Hepatocyte (in vitro differentiated cells): ENCODE results near the gene TNFRSF1A. TPM values are rescaled to one million over a fixed set of nuclear protein-coding genes. Genes with fewer than 3 reads are reported as not detected.

Source experiments
- DNase-seq: peaks from one replicate; pipeline ENCODE4 v3.0.0-alpha.2; 2016; ENCODE audit warnings: low spot score
- H2AFZ ChIP-seq: fragments of 200-600 bp; sonication (generic); 2 replicates; pipeline ENCODE4 v1.6.0; 2016; ENCODE audit warnings: antibody characterized with exemption, mild to moderate bottlenecking
- H3K27ac ChIP-seq: fragments of 200-600 bp; sonication (generic); 2 replicates; pipeline ENCODE4 v1.5.1; 2016; ENCODE audit warnings: mild to moderate bottlenecking
- H3K27me3 ChIP-seq: fragments of 200-600 bp; sonication (generic); 2 replicates; pipeline ENCODE4 v1.6.1; 2016
- H3K36me3 ChIP-seq: fragments of 200-600 bp; sonication (generic); replicated peaks from 2 replicates; pipeline ENCODE4 v1.5.1; 2016; ENCODE audit warnings: low read depth; ENCODE audit not compliant: insufficient read depth
- H3K4me1 ChIP-seq: fragments of 200-600 bp; sonication (generic); 2 replicates; pipeline ENCODE4 v1.5.1; 2016; ENCODE audit warnings: mild to moderate bottlenecking, moderate library complexity; ENCODE audit not compliant: insufficient read depth
- H3K4me2 ChIP-seq: fragments of 200-600 bp; sonication (generic); 2 replicates; pipeline ENCODE4 v1.6.0; 2016
- H3K4me3 ChIP-seq: fragments of 200-600 bp; sonication (generic); 2 replicates; pipeline ENCODE4 v1.5.1; 2016; ENCODE audit warnings: mild to moderate bottlenecking
- H3K79me2 ChIP-seq: fragments of 200-600 bp; sonication (generic); 2 replicates; pipeline ENCODE4 v1.6.0; 2017; ENCODE audit warnings: mild to moderate bottlenecking
- H3K9me2 ChIP-seq: fragments of 200-600 bp; sonication (generic); replicated peaks from 2 replicates; pipeline ENCODE4 v1.6.0; 2017; ENCODE audit warnings: mild to moderate bottlenecking; ENCODE audit not compliant: insufficient read depth
- H3K9me3 ChIP-seq: fragments of 200-600 bp; sonication (generic); 2 replicates; pipeline ENCODE4 v1.5.1; 2016; ENCODE audit warnings: low read depth, mild to moderate bottlenecking
- H4K20me1 ChIP-seq: fragments of 200-600 bp; sonication (generic); 2 replicates; pipeline ENCODE4 v1.6.0; 2016; ENCODE audit warnings: mild to moderate bottlenecking; ENCODE audit not compliant: insufficient read depth, poor library complexity, severe bottlenecking
- CTCF ChIP-seq: fragments of 200-600 bp; sonication (generic); IDR thresholded peaks from 2 replicates; pipeline ENCODE4 v1.5.1; 2016; ENCODE audit warnings: antibody characterized with exemption, mild to moderate bottlenecking; ENCODE audit not compliant: poor library complexity
- EZH2 ChIP-seq: fragments of 200-600 bp; sonication (generic); IDR thresholded peaks from 2 replicates; pipeline ENCODE4 v1.6.1; 2016; ENCODE audit warnings: antibody characterized with exemption, mild to moderate bottlenecking, borderline replicate concordance
- EZH2phosphoT487 ChIP-seq: fragments of 200-600 bp; sonication (generic); IDR thresholded peaks from one replicate; pipeline ENCODE4 v1.6.1; 2018; ENCODE audit warnings: antibody characterized with exemption, mild to moderate bottlenecking, low read depth, moderate library complexity; ENCODE audit not compliant: unreplicated experiment, severe bottlenecking
- WGBS: methylation state at CpG from one replicate; pipeline ENCODE4 v1.1.6; 2016; ENCODE audit warnings: low lambda C conversion rate; ENCODE audit errors: missing lambda C conversion rate; 5-methylcytosine and 5-hydroxymethylcytosine counted together
- polyA plus RNA-seq: library from polyadenylated mRNA; unstranded; fragments of >200 nt; fragmentation: Nextera tagmentation; extraction: Ambion mirVana; gene quantifications from 2 replicates; pipeline ENCODE4 v1.2.1, GENCODE V29; 2016
- total RNA-seq: library from RNA; depleted of rRNA; stranded (reverse); fragments of >200 nt; gene quantifications from 2 replicates; pipeline ENCODE4 v1.2.3, GENCODE V29; 2014

Gene TNFRSF1A
- total and polyA plus RNA-seq, 2 experiments from 2014 or later: 147 to 168 TPM

GRCh38 chr12:6306151-6306550 lies 35.7 kb downstream of the TNFRSF1A start:
- Histone ChIP-seq H3K9me2 (no peaks in the 10 kb centered on the region), H3K27ac (no peak overlapping the region), H3K9me3 (no peaks in the 10 kb centered on the region), H3K4me3 (no peak overlapping the region), H2AFZ (no peak overlapping the region), H3K27me3 (no peaks in the 10 kb centered on the region), H3K79me2 (peaks cover 3% of the 10 kb centered on the region), H3K4me2 (no peak overlapping the region), H3K4me1 (peaks cover 22% of the 10 kb centered on the region), H3K36me3 (no peaks in the 10 kb centered on the region), H4K20me1 (no peaks in the 10 kb centered on the region)
- WGBS: 75% methylated on average over 6 of the region's 6 CpGs
- DNase-seq: no peak
- TF ChIP-seq CTCF (no peak), EZH2 (no peak), EZH2phosphoT487 (no peak)

DNA sequence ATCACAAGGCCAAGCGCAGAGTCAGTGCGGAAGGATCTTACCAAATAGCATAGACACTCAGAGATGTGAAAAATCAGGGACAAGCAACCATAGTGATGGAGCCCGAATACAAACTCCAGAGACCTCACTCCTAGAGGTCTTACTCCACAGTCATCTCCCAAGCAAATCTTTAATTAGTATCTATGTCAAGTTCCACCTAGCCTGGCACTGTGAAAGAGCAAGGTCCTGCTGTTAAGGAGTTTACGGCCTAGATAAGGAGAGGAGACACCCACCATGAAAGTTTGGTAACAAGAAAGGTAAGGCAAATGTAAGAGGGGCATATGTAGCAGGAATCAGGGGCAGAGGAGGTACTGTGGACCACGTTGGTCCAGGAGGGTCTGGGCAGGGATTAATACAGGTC lies 38.8 kb downstream of the TNFRSF1A start:
- H3K27me3 ChIP-seq: no peaks in the 10 kb centered on the region
- H3K79me2 ChIP-seq: no peaks in the 10 kb centered on the region
- 79% methylated on average over 5 of the region's 5 CpGs for WGBS
- H4K20me1 ChIP-seq: no peaks in the 10 kb centered on the region
- no peaks in the 10 kb centered on the region for H3K9me2 ChIP-seq
- H3K4me2 ChIP-seq: no peak overlapping the region
- peak overlapping the region; percentile 31 for H3K27ac ChIP-seq
- H3K9me3 ChIP-seq: no peaks in the 10 kb centered on the region
- TF ChIP-seq CTCF: no peak
- TF ChIP-seq EZH2: no peak
- no peak for TF ChIP-seq EZH2phosphoT487
- no peak overlapping the region for H3K4me3 ChIP-seq
- no peak for DNase-seq
- H3K36me3 ChIP-seq: no peaks in the 10 kb centered on the region
- no peak overlapping the region for H2AFZ ChIP-seq
- H3K4me1 ChIP-seq: peaks cover 3% of the 10 kb centered on the region

DNA sequence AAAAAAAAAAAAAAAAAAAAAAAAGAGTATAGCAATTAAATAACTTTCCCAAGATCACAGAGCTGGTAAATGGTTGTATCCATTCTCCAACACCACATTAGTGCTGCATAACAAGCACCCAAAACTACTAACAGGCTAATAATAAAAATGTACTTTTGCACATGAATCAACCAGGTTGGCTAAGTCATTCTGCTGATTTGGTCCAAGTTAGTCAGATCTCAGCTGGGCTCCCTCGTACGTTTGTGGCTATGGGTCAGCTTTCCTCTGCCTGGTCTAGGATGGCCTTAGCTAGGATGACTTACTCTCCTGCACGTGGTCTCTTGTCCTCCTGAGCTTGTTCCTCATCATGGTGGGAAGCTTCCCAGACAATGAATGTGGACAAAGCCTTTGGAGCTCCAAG lies 39.3 kb downstream of the TNFRSF1A start:
- Histone ChIP-seq H3K4me1 (peaks cover 3% of the 10 kb centered on the region), H3K9me2 (no peaks in the 10 kb centered on the region), H4K20me1 (no peaks in the 10 kb centered on the region), H3K27me3 (no peaks in the 10 kb centered on the region), H3K9me3 (no peaks in the 10 kb centered on the region), H3K79me2 (no peaks in the 10 kb centered on the region), H3K36me3 (no peaks in the 10 kb centered on the region), H3K4me3 (no peak overlapping the region), H2AFZ (no peak overlapping the region), H3K27ac (no peak overlapping the region), H3K4me2 (no peak overlapping the region)
- 87% methylated on average over 3 of the region's 3 CpGs for WGBS
- TF ChIP-seq EZH2phosphoT487: no peak
- TF ChIP-seq CTCF: no peak
- no peak for TF ChIP-seq EZH2
- no peak for DNase-seq

DNA sequence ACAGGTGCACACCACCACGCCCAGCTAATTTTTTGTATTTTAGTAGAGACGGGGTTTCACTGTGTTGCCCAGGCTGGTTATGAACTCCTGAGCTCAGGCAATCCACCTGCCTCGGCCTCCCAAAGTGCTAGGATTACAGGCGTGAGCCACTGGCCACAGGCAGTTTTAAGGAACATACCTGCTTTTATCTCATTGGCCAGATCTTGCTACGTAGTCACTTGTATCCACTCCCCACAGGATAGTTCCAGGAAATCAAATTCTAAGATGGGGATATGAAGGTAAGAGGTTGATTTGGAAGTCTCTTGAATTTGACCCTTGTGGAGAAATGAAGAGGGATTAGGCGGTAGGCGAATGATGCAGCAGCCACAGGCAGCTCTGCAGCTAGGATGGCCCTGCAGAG lies 40.2 kb downstream of the TNFRSF1A start:
- Histone ChIP-seq H3K79me2 (no peaks in the 10 kb centered on the region), H3K27me3 (no peaks in the 10 kb centered on the region), H3K4me3 (no peak overlapping the region), H3K4me2 (no peak overlapping the region), H3K9me3 (no peaks in the 10 kb centered on the region), H4K20me1 (no peaks in the 10 kb centered on the region), H3K36me3 (no peaks in the 10 kb centered on the region), H3K27ac (no peak overlapping the region), H3K4me1 (peaks cover 3% of the 10 kb centered on the region), H3K9me2 (no peaks in the 10 kb centered on the region), H2AFZ (no peak overlapping the region)
- TF ChIP-seq EZH2 (no peak), CTCF (no peak), EZH2phosphoT487 (no peak)
- no peak for DNase-seq
- WGBS: 89% methylated on average over 7 of the region's 7 CpGs
